HL-60/S4 treated with retinoic acid at 250 ng/mL for 4 days and 3 days (cell line): ENCODE measurements around the gene MAPK8.
"Not testable (repeated sequence)": the region's sequence is repeated elsewhere in the genome, so short reads cannot be mapped to it uniquely, and the experiment has no call there.

Experiments
- in situ Hi-C: fragments of 300-500 bp; cut with MboI; formaldehyde crosslinking; loops from 2 replicates; pipeline ENCODE4 v1.7.0; 2022; ENCODE audit warnings: low sequenced_read_pairs

The MAPK8 gene

GRCh38 chr10:48333856-48334255 lies 27.4 kb downstream of the MAPK8 start:
- in situ Hi-C loops: no loop called here

- in situ Hi-C loops: no loop called here
These were observed 29.3 kb downstream of the MAPK8 start for GRCh38 chr10:48335788-48336187.

- in situ Hi-C loops: no loop called here
These were observed 30.6 kb downstream of the MAPK8 start for GRCh38 chr10:48336978-48337599.

- in situ Hi-C loops: no loop called here
These were observed 34.3 kb downstream of the MAPK8 start for GRCh38 chr10:48340734-48341133.

- in situ Hi-C loops: no loop called here
These were observed 36.6 kb downstream of the MAPK8 start for GRCh38 chr10:48343106-48343505.

GRCh38 chr10:48343921-48344598 lies 37.6 kb downstream of the MAPK8 start:
- in situ Hi-C loops: no loop called here

GRCh38 chr10:48346248-48346647 lies 39.8 kb downstream of the MAPK8 start:
- in situ Hi-C loops: not testable (repeated sequence)

GRCh38 chr10:48347539-48347938 lies 41.1 kb downstream of the MAPK8 start:
- in situ Hi-C loops: not testable (repeated sequence)

GRCh38 chr10:48347943-48348342 lies 41.5 kb downstream of the MAPK8 start:
- in situ Hi-C loops: not testable (repeated sequence)

GRCh38 chr10:48353246-48353645 lies 46.8 kb downstream of the MAPK8 start:
- in situ Hi-C loops: loop anchor here (25.0 kb wide), 2 partner anchors 159 to 309 kb away; no protein-coding TSS in a partner anchor

- in situ Hi-C loops: loop anchor here (25.0 kb wide), 2 partner anchors 155 to 305 kb away; no protein-coding TSS in a partner anchor
These were observed 51.2 kb downstream of the MAPK8 start for GRCh38 chr10:48357631-48358030.

- in situ Hi-C loops: loop anchor here (25.0 kb wide), 2 partner anchors 154 to 304 kb away; no protein-coding TSS in a partner anchor
These were observed 51.7 kb downstream of the MAPK8 start for GRCh38 chr10:48358162-48358561.

- in situ Hi-C loops: loop anchor here (25.0 kb wide), 2 partner anchors 153 to 303 kb away; no protein-coding TSS in a partner anchor
These were observed 52.4 kb downstream of the MAPK8 start for GRCh38 chr10:48358838-48359237.

GRCh38 chr10:48361176-48361575 lies 54.7 kb downstream of the MAPK8 start:
- in situ Hi-C loops: loop anchor here (25.0 kb wide), 2 partner anchors 151 to 301 kb away; no protein-coding TSS in a partner anchor

- in situ Hi-C loops: loop anchor here (25.0 kb wide), 2 partner anchors 149 to 299 kb away; no protein-coding TSS in a partner anchor
These were observed 57.3 kb downstream of the MAPK8 start for GRCh38 chr10:48363617-48364355.

- in situ Hi-C loops: loop anchor here (25.0 kb wide), 2 partner anchors 147 to 297 kb away; no protein-coding TSS in a partner anchor
These were observed 58.4 kb downstream of the MAPK8 start for GRCh38 chr10:48364659-48365405.

GRCh38 chr10:48365668-48366067 lies 59.2 kb downstream of the MAPK8 start:
- in situ Hi-C loops: loop anchor here (25.0 kb wide), 2 partner anchors 147 to 297 kb away; no protein-coding TSS in a partner anchor

- in situ Hi-C loops: loop anchor here (25.0 kb wide), 2 partner anchors 146 to 296 kb away; no protein-coding TSS in a partner anchor
These were observed 59.8 kb downstream of the MAPK8 start for GRCh38 chr10:48366261-48366660.

- in situ Hi-C loops: loop anchor here (25.0 kb wide), 2 partner anchors 143 to 293 kb away; no protein-coding TSS in a partner anchor
These were observed 63.0 kb downstream of the MAPK8 start for GRCh38 chr10:48369501-48369900.

GRCh38 chr10:48377751-48378530 lies 71.5 kb downstream of the MAPK8 start:
- in situ Hi-C loops: no loop called here
